ENCODE results near the gene MTAP.

DNA sequence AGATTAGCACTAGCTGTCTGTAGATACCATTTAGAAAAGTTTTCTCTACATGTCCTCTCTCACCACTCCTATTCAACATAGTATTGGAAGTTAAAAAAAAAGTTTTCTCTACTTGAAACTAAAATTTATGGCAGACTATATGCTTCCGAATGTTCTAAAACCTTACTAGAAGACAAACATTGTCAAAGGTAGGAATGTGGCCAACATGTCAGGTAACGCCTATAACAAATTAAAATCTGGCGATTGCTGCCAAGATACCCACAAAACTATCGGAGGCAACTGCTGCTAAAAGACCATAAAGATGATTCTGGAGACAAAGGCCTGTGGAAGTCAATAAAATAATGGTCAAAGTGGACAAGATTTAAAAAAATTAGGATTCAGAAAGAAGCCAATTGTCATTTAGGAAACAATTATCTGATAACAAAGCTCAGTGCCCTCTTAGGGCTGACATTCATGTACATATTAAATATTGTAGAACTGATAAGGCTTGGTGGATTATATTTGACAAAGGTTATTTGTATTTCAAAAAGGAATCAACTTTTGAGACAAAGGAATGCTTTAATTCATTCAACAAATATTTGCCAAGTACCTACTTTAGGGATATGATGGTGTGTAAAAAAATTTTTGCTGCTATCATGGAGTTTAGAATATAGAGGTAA is 139.0 kb downstream of the MTAP start:
- TF ChIP-seq, protein P1, sequence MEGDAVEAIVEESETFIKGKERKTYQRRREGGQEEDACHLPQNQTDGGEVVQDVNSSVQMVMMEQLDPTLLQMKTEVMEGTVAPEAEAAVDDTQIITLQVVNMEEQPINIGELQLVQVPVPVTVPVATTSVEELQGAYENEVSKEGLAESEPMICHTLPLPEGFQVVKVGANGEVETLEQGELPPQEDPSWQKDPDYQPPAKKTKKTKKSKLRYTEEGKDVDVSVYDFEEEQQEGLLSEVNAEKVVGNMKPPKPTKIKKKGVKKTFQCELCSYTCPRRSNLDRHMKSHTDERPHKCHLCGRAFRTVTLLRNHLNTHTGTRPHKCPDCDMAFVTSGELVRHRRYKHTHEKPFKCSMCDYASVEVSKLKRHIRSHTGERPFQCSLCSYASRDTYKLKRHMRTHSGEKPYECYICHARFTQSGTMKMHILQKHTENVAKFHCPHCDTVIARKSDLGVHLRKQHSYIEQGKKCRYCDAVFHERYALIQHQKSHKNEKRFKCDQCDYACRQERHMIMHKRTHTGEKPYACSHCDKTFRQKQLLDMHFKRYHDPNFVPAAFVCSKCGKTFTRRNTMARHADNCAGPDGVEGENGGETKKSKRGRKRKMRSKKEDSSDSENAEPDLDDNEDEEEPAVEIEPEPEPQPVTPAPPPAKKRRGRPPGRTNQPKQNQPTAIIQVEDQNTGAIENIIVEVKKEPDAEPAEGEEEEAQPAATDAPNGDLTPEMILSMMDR (IDR thresholded peaks at IDR 0.05; ENCODE audit: poor library complexity, severe bottlenecking), result no peak
- TF ChIP-seq SMC3 (conservative IDR thresholded peaks at IDR 0.05; ENCODE audit: poor library complexity) (no peak), EP300 (conservative IDR thresholded peaks at IDR 0.05; ENCODE audit: poor library complexity, severe bottlenecking) (no peak), MXI1 (conservative IDR thresholded peaks at IDR 0.05; ENCODE audit: poor library complexity, severe bottlenecking) (no peak), POLR2AphosphoS5 (IDR thresholded peaks at IDR 0.05) (no peak), TAF1 (IDR thresholded peaks at IDR 0.05; ENCODE audit: low read depth) (no peak)

Measured in neural cell (in vitro differentiated cells).